HepG2 (cell line): ENCODE data around the gene FIZ1. TPM values are rescaled to one million over a fixed set of nuclear protein-coding genes. Genes with fewer than 3 reads are reported as not detected.

Experiments
- HMGXB4 ChIP-seq, 2 experiments: sonication (generic) in 1 of 2; formaldehyde crosslinking in 1 of 2; IDR thresholded peaks; 2 replicates each; pipeline versions ENCODE4 v1.4.0 to v1.6.1; 2018 to 2020; ENCODE audit warnings: missing genetic modification reagents in 2 of 2, borderline replicate concordance in 1 of 2, low read depth in 1 of 2, mild to moderate bottlenecking in 1 of 2, missing biosample characterization in 1 of 2
- MAF1 ChIP-seq: sonication (generic); formaldehyde crosslinking; IDR thresholded peaks from 2 replicates; pipeline ENCODE4 v1.5.0; 2020; ENCODE audit warnings: missing genetic modification reagents, borderline replicate concordance
- NR2F1 ChIP-seq, 2 experiments: fragments of 450-650 bp in 1 of 2; formaldehyde crosslinking in 1 of 2; IDR thresholded peaks; 2 replicates each; pipeline versions ENCODE4 v1.5.0 to v1.6.1; 2016 to 2020; ENCODE audit warnings: mild to moderate bottlenecking in 1 of 2, missing compliant biosample characterization in 1 of 2, missing genetic modification reagents in 1 of 2, moderate library complexity in 1 of 2
- RFX3 ChIP-seq: IDR thresholded peaks from 2 replicates; pipeline ENCODE4 v1.6.1; 2016; ENCODE audit warnings: missing biosample characterization, missing genetic modification reagents
- SP1 ChIP-seq, 2 experiments: fragments of 450-650 bp in 1 of 2; sonication (generic) in 1 of 2; formaldehyde crosslinking in 1 of 2; IDR thresholded peaks; 2 replicates each; pipeline versions ENCODE4 v1.4.0 to v1.6.1; 2016 to 2020; ENCODE audit warnings: missing genetic modification reagents in 1 of 2
- SYNCRIP ChIP-seq: fragments of 200-400 bp; formaldehyde crosslinking; IDR thresholded peaks from 2 replicates; pipeline ENCODE4 v1.6.1; 2018; ENCODE audit warnings: mild to moderate bottlenecking, low read depth, low read length; ENCODE audit not compliant: insufficient read depth
- YEATS4 ChIP-seq: sonication (generic); formaldehyde crosslinking; IDR thresholded peaks from 2 replicates; pipeline ENCODE4 v1.4.0; 2020; ENCODE audit warnings: missing genetic modification reagents, borderline replicate concordance
- ZBTB1 ChIP-seq: sonication (generic); formaldehyde crosslinking; IDR thresholded peaks from 2 replicates; pipeline ENCODE4 v1.4.0; 2020; ENCODE audit warnings: missing genetic modification reagents, borderline replicate concordance
- ZMYM3 ChIP-seq: sonication (generic); formaldehyde crosslinking; IDR thresholded peaks from 2 replicates; pipeline ENCODE4 v1.5.1; 2020; ENCODE audit warnings: mild to moderate bottlenecking, missing genetic modification reagents
- ZNF138 ChIP-seq: sonication (generic); formaldehyde crosslinking; IDR thresholded peaks from 2 replicates; pipeline ENCODE4 v1.5.0; 2020; ENCODE audit warnings: mild to moderate bottlenecking, low read depth, missing genetic modification reagents
- ZNF646 ChIP-seq: sonication (generic); formaldehyde crosslinking; IDR thresholded peaks from 2 replicates; pipeline ENCODE4 v1.9.0; 2021; ENCODE audit warnings: mild to moderate bottlenecking, missing genetic modification reagents
- polyA plus RNA-seq, 8 experiments: library from polyadenylated mRNA; depleted of rRNA in 3 of 8; stranded (reverse) in 7 of 8; unstranded in 1 of 8; fragments of >200 nt; fragmentation: Illumina TruSeq in 4 of 8; extraction: Trizol in 4 of 8; gene quantifications; 2 replicates each; pipeline versions ENCODE4 v1.2.1 to v1.2.3, GENCODE V29; 2011 to 2016; ENCODE audit warnings: low read depth in 4 of 8, missing spikeins in 1 of 8, mixed read lengths in 1 of 8; ENCODE audit not compliant: insufficient read depth in 1 of 8
- total RNA-seq, 5 experiments: library from RNA; depleted of rRNA; stranded (reverse); fragments of >200 nt; fragmentation: Illumina TruSeq; extraction: Trizol; gene quantifications; 2 replicates each; pipeline ENCODE4 v1.2.3, GENCODE V29; 2016; ENCODE audit warnings: low read depth in 1 of 5
- TF ChIP-seq, protein P1 (sequence below): sonication (generic); formaldehyde crosslinking; IDR thresholded peaks from 2 replicates; pipeline ENCODE4 v1.5.0; 2020; ENCODE audit warnings: mild to moderate bottlenecking, missing genetic modification reagents, borderline replicate concordance
- TF ChIP-seq, protein P2 (sequence below): sonication (generic); formaldehyde crosslinking; IDR thresholded peaks from 2 replicates; pipeline ENCODE4 v1.9.0; 2022; ENCODE audit warnings: missing genetic modification reagents, mild to moderate bottlenecking, borderline replicate concordance

The FIZ1 gene
- total and polyA plus RNA-seq, 2 of the 13 experiments (the other 11 are each of a cell fraction or from before 2014, with no cell fraction given), result 3.6 to 5.9 TPM

DNA sequence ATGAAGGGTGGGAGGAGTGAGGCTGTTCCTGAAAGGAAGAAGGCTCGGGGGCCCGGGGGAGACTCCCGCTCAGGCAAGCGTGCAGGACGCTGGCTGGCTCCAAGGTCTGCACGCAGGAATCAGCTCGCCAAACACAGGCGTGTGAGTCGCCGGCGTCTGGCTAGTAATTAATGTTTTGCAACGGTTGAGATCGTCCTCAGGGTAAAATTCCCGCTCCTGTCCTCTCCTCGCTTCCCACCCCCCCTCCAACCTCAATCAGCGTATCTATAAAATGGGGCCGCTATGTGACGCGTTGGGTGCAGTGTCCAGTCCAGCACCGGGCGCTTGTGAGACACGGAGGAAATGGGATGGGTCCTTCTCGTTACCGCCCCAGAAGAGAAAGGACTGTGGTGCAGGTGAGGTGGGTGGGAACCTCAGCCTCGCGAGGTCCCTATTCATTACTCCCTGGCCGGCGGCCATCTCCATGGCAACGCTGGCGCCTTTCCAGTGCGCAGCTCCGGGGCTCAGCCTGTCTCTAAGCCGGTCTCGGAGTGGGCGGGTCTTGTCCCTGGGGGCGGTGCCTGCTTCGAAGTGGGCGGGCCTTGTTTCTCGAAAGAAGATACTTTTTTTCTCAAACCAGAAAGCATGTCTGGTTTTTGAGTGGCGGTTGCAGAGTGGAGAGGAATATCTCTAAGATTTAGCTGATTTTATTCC lies 12.2 kb downstream of the FIZ1 start (continued):
- TF ChIP-seq, protein P1, sequence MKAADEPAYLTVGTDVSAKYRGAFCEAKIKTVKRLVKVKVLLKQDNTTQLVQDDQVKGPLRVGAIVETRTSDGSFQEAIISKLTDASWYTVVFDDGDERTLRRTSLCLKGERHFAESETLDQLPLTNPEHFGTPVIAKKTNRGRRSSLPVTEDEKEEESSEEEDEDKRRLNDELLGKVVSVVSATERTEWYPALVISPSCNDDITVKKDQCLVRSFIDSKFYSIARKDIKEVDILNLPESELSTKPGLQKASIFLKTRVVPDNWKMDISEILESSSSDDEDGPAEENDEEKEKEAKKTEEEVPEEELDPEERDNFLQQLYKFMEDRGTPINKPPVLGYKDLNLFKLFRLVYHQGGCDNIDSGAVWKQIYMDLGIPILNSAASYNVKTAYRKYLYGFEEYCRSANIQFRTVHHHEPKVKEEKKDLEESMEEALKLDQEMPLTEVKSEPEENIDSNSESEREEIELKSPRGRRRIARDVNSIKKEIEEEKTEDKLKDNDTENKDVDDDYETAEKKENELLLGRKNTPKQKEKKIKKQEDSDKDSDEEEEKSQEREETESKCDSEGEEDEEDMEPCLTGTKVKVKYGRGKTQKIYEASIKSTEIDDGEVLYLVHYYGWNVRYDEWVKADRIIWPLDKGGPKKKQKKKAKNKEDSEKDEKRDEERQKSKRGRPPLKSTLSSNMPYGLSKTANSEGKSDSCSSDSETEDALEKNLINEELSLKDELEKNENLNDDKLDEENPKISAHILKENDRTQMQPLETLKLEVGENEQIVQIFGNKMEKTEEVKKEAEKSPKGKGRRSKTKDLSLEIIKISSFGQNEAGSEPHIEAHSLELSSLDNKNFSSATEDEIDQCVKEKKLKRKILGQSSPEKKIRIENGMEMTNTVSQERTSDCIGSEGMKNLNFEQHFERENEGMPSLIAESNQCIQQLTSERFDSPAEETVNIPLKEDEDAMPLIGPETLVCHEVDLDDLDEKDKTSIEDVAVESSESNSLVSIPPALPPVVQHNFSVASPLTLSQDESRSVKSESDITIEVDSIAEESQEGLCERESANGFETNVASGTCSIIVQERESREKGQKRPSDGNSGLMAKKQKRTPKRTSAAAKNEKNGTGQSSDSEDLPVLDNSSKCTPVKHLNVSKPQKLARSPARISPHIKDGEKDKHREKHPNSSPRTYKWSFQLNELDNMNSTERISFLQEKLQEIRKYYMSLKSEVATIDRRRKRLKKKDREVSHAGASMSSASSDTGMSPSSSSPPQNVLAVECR (CRISPR knock-in tag), result peak; percentile 43; the same call in 1 of the 2 replicates
- TF ChIP-seq ZMYM3 (CRISPR knock-in tag) (peak; percentile 53; the same call in 1 of the 2 replicates), ZNF646 (CRISPR knock-in tag) (no peak), MAF1 (no peak), NR2F1 (CRISPR knock-in tag; IDR thresholded peaks at IDR 0.05) (no peak), SP1 (IDR thresholded peaks at IDR 0.05) (no peak), SP1 (CRISPR knock-in tag; IDR thresholded peaks at IDR 0.05) (peak; percentile 73), RFX3 (CRISPR knock-in tag) (peak; percentile 92), ZNF138 (no peak), SYNCRIP (no peak), ZBTB1 (CRISPR knock-in tag) (no peak), YEATS4 (CRISPR knock-in tag) (no peak), HMGXB4 (CRISPR knock-in tag; IDR thresholded peaks at IDR 0.05; ENCODE audit: borderline replicate concordance in 1 of 2, low read depth in 1 of 2) (no peak)
- TF ChIP-seq, protein P2, sequence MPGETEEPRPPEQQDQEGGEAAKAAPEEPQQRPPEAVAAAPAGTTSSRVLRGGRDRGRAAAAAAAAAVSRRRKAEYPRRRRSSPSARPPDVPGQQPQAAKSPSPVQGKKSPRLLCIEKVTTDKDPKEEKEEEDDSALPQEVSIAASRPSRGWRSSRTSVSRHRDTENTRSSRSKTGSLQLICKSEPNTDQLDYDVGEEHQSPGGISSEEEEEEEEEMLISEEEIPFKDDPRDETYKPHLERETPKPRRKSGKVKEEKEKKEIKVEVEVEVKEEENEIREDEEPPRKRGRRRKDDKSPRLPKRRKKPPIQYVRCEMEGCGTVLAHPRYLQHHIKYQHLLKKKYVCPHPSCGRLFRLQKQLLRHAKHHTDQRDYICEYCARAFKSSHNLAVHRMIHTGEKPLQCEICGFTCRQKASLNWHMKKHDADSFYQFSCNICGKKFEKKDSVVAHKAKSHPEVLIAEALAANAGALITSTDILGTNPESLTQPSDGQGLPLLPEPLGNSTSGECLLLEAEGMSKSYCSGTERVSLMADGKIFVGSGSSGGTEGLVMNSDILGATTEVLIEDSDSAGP, result no peak
